Natural killer cell (primary cell): ENCODE measurements around the gene RILPL2. TPM values are rescaled to one million over a fixed set of nuclear protein-coding genes. Genes with fewer than 3 reads are reported as not detected.

Experiments
- ATAC-seq, 3 donors: fragments of 150-1000 bp in 2 of 3; fragments of 200-7000 bp in 1 of 3; cut with Tn5 transposase; 1 replicate in 1 of 3; 2 replicates in 2 of 3; pipeline ENCODE4 v1.10.0; 2021; ENCODE audit warnings: mild to moderate bottlenecking in 2 of 3, moderate library complexity in 2 of 3
- DNase-seq, 2 donors: peaks; one replicate each; pipeline versions ENCODE4 v3.0.0 to v3.0.0-alpha.2; 2013 to 2021; ENCODE audit warnings: mixed read lengths in 1 of 2
- H3K27ac ChIP-seq: one replicate; pipeline ENCODE4 v1.5.1; 2013; ENCODE audit warnings: mild to moderate bottlenecking, low read length
- H3K27me3 ChIP-seq: one replicate; pipeline ENCODE4 v1.6.1; 2013; ENCODE audit warnings: low read length; ENCODE audit not compliant: control insufficient read depth, insufficient read depth
- H3K36me3 ChIP-seq: one replicate; pipeline ENCODE4 v1.6.1; 2013; ENCODE audit warnings: low read length; ENCODE audit not compliant: control insufficient read depth, insufficient read depth
- H3K4me1 ChIP-seq: one replicate; pipeline ENCODE4 v1.6.1; 2013; ENCODE audit warnings: low read length; ENCODE audit not compliant: control insufficient read depth, insufficient read depth
- H3K4me3 ChIP-seq: one replicate; pipeline ENCODE4 v1.5.1; 2013; ENCODE audit warnings: low read length
- H3K9me3 ChIP-seq: one replicate; pipeline ENCODE4 v1.6.1; 2013; ENCODE audit warnings: low read length; ENCODE audit not compliant: control insufficient read depth, insufficient read depth
- H3K27ac Mint-ChIP-seq, 2 donors: one replicate each; pipeline ENCODE4 v1.8.0; 2022; ENCODE audit warnings: mild to moderate bottlenecking in 2 of 2, mixed read lengths in 2 of 2, moderate library complexity in 1 of 2
- H3K27me3 Mint-ChIP-seq, 2 donors: one replicate each; pipeline ENCODE4 v1.8.0; 2022; ENCODE audit warnings: low read depth in 2 of 2, mixed read lengths in 2 of 2
- H3K36me3 Mint-ChIP-seq: one replicate; pipeline ENCODE4 v1.8.0; 2022; ENCODE audit warnings: mixed read lengths
- H3K4me1 Mint-ChIP-seq, 2 donors: one replicate each; pipeline ENCODE4 v1.8.0; 2022; ENCODE audit warnings: mixed read lengths in 2 of 2
- H3K4me3 Mint-ChIP-seq: one replicate; pipeline ENCODE4 v1.8.0; 2022; ENCODE audit warnings: mild to moderate bottlenecking, moderate library complexity, mixed read lengths
- H3K9me3 Mint-ChIP-seq, 2 donors: one replicate each; pipeline ENCODE4 v1.8.0; 2022; ENCODE audit warnings: mixed read lengths in 2 of 2
- CTCF ChIP-seq: fragments of 200-600 bp; IDR thresholded peaks from one replicate; pipeline ENCODE4 v1.8.0; 2022; ENCODE audit warnings: antibody characterized with exemption
- WGBS: methylation state at CpG from one replicate; pipeline ENCODE4 v1.1.7; 2013; ENCODE audit warnings: missing lambda C conversion rate; ENCODE audit not compliant: insufficient coverage; 5-methylcytosine and 5-hydroxymethylcytosine counted together
- intact Hi-C: fragments of 100-400 bp; cut with micrococcal nuclease; formaldehyde crosslinking; loops from one replicate; pipeline ENCODE4 v1.14.2; 2022
- total RNA-seq, 4 donors: library from RNA; stranded (reverse); fragments of 120-200 nt in 1 of 4; gene quantifications; one replicate each; pipeline versions ENCODE4 v1.2.3 to v1.2.4, GENCODE V29; 2013 to 2022

The RILPL2 gene, protein sequence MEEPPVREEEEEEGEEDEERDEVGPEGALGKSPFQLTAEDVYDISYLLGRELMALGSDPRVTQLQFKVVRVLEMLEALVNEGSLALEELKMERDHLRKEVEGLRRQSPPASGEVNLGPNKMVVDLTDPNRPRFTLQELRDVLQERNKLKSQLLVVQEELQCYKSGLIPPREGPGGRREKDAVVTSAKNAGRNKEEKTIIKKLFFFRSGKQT
- 1 to 10 TPM; 3.6 to 5.5 (median 4.4) TPM for total RNA-seq
- 5.7 TPM for total RNA-seq (2013)

DNA sequence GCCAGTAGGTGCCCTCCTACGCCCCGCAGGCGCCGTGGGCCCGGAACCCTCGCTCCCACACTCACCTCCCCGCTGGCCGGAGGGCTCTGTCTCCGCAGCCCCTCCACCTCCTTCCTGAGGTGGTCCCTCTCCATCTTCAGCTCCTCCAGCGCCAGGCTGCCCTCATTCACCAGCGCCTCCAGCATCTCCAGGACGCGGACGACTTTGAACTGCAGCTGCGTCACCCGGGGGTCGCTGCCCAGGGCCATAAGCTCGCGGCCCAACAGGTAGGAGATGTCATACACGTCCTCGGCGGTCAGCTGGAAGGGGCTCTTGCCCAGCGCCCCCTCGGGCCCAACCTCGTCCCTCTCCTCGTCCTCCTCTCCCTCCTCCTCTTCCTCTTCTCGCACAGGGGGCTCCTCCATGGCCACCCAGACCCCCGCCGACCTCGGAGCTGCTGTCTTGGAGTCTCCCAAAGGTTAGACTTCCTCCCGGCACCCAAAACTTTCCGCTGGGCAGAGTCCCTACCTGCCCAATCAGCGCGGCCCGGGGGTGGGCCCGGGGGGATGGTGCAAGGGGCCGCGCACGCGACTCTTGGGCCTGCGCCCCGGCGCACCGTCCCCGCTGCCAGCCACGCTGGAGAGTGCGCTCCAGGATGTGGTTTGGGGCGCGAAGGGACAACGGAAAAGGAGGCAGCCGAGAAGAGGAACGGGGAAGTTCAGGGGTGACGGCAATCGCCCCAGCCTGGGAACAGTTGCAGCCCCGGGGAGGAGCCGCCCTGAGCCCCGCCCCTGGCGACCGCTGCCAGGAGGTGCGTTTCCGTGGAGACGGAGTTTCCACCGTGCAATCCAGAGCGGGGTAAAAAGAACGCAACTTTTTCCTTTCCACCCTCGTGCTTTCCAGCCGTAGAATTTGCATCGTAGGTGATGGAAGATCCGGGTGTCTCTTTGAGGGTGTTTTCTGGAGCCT lies at the start of gene RILPL2:
TSS of gene RILPL2 (minus strand) at position 668 of the 948 bp plus-strand sequence. CDS start at position 404, 264 bp downstream.
- H3K36me3 ChIP-seq = no peaks in the 10 kb centered on the region
- Mint-ChIP-seq H3K36me3 (no peaks in the 10 kb centered on the region), H3K27me3 (no peaks in the 10 kb centered on the region), H3K27ac (peak within 1 kb of the TSS; percentile 85 to 96), H3K4me3 (peak within 1 kb of the TSS; percentile 96), H3K9me3 (no peaks in the 10 kb centered on the region), H3K4me1 (peaks cover 38 to 50% of the 10 kb centered on the region in 2 donors)
- TF ChIP-seq CTCF = no peak
- peak within 1 kb of the TSS; percentile 90 for H3K4me3 ChIP-seq
- WGBS = under 1% methylated on average over 69 of the region's 69 CpGs
- no peaks in the 10 kb centered on the region for H3K27me3 ChIP-seq
- DNase-seq (peak; percentile 83 to 95), ATAC-seq (peak; percentile 88 to 91 (median 89))
- H3K4me1 ChIP-seq = peaks cover 42% of the 10 kb centered on the region
- no peaks in the 10 kb centered on the region for H3K9me3 ChIP-seq
- intact Hi-C loops = loop anchor here (1.0 kb wide), 1 partner anchor 48 kb away; no protein-coding TSS in a partner anchor
- peak within 1 kb of the TSS; percentile 84 for H3K27ac ChIP-seq

- ATAC-seq (no peak), DNase-seq (no peak)
- Mint-ChIP-seq H3K27ac (no peak overlapping the region), H3K4me3 (no peak overlapping the region), H3K4me1 (peaks cover 14 to 15% of the 10 kb centered on the region in 2 donors), H3K27me3 (no peaks in the 10 kb centered on the region), H3K9me3 (no peaks in the 10 kb centered on the region), H3K36me3 (no peaks in the 10 kb centered on the region)
- WGBS = 88% methylated on average over 14 of the region's 14 CpGs
- Histone ChIP-seq H3K27ac (no peak overlapping the region), H3K9me3 (no peaks in the 10 kb centered on the region), H3K27me3 (no peaks in the 10 kb centered on the region), H3K4me1 (peaks cover 9% of the 10 kb centered on the region), H3K4me3 (no peak overlapping the region), H3K36me3 (no peaks in the 10 kb centered on the region)
- intact Hi-C loops = no loop called here
- no peak for TF ChIP-seq CTCF
Observed at GRCh38 chr12:123485756-123486155, 49.3 kb upstream of the RILPL2 start.

GRCh38 chr12:123483602-123484248 lies 47.2 kb upstream of the RILPL2 start:
- Histone ChIP-seq H3K4me1 (peaks cover 9% of the 10 kb centered on the region), H3K27me3 (no peaks in the 10 kb centered on the region), H3K9me3 (no peaks in the 10 kb centered on the region), H3K27ac (no peak overlapping the region), H3K36me3 (no peaks in the 10 kb centered on the region), H3K4me3 (no peak overlapping the region)
- no peak overlapping the region for H3K27ac Mint-ChIP-seq
- H3K9me3 Mint-ChIP-seq = no peaks in the 10 kb centered on the region
- intact Hi-C loops = no loop called here
- no peaks in the 10 kb centered on the region for H3K27me3 Mint-ChIP-seq
- no peaks in the 10 kb centered on the region for H3K36me3 Mint-ChIP-seq
- 25% methylated on average over 18 of the region's 18 CpGs for WGBS
- no peak overlapping the region for H3K4me3 Mint-ChIP-seq
- peaks cover 14 to 15% of the 10 kb centered on the region in 2 donors for H3K4me1 Mint-ChIP-seq
- ATAC-seq = peak in 2 of 3 donors; percentile 28 to 44
- peak in 1 of 2 donors; percentile 34 for DNase-seq
- TF ChIP-seq CTCF = no peak
